GM12878 (cell line): ENCODE measurements around the gene MYF6. TPM values are rescaled to one million over a fixed set of nuclear protein-coding genes. Genes with fewer than 3 reads are reported as not detected.

ENCODE experiments used
- ATAC-seq: fragments of 200-7000 bp; cut with Tn5 transposase; 3 replicates; pipeline ENCODE4 v1.9.1; 2020; ENCODE audit warnings: mild to moderate bottlenecking, moderate library complexity
- BruUV-seq: library from RNA; stranded (reverse); fragments of 400-500 nt; replicated peaks from 2 replicates; lab custom pipeline; 2021; lab: Mats Ljungman, UMichigan
- CTCF ChIA-PET: fragments of 300-600 bp; sonication (Branson Sonifier 250); formaldehyde crosslinking; extraction: SDS; loops from one replicate; lab custom pipeline; 2021; ENCODE audit warnings: inconsistent platforms; lab: Yijun Ruan, JAX
- POLR2A ChIA-PET: fragments of 350-600 bp; formaldehyde crosslinking; extraction: SDS; loops from one replicate; lab custom pipeline; 2021; ENCODE audit warnings: inconsistent platforms; lab: Charles Lee
- RAD21 ChIA-PET: fragments of 300-600 bp; sonication (Branson Sonifier 250); formaldehyde crosslinking; loops from one replicate; lab custom pipeline; 2023; ENCODE audit warnings: antibody characterized with exemption; ENCODE audit not compliant: unreplicated experiment; lab: Charles Lee
- SMC1A ChIA-PET: fragments of 300-600 bp; sonication (Branson Sonifier 250); formaldehyde crosslinking; loops from one replicate; lab custom pipeline; 2023; ENCODE audit not compliant: unreplicated experiment, uncharacterized antibody; lab: Charles Lee
- DNase-seq: peaks from one replicate; pipeline ENCODE4 v3.0.0-alpha.2; 2011; ENCODE audit warnings: low read depth, low spot score
- FAIRE-seq: peaks from 3 replicates; lab custom pipeline; 2011; peaks lifted over from hg19 to GRCh38; lab: Jason Lieb, UNC
- H2AFZ ChIP-seq: 2 replicates; pipeline ENCODE4 v1.6.0; 2011; ENCODE audit warnings: low read depth, low read length, control low read depth; ENCODE audit not compliant: control insufficient read depth
- H3K27ac ChIP-seq: 2 replicates; pipeline ENCODE4 v1.5.1; 2011; ENCODE audit warnings: control low read depth; ENCODE audit not compliant: control insufficient read depth, insufficient read depth
- H3K27me3 ChIP-seq, 2 experiments: replicated peaks in 1 of 2; 2 replicates each; pipeline versions ENCODE4 v1.6.0 to v1.6.1; 2011; ENCODE audit warnings: low read length in 1 of 2; ENCODE audit not compliant: control insufficient read depth in 2 of 2, insufficient read depth in 2 of 2
- H3K36me3 ChIP-seq, 2 experiments: 2 replicates each; pipeline ENCODE4 v1.5.1; 2011; ENCODE audit warnings: low read length in 1 of 2; ENCODE audit not compliant: control insufficient read depth in 2 of 2, insufficient read depth in 2 of 2
- H3K4me1 ChIP-seq: 2 replicates; pipeline ENCODE4 v1.6.1; 2011; ENCODE audit warnings: mild to moderate bottlenecking, low read length, moderate library complexity, mixed read lengths; ENCODE audit not compliant: control insufficient read depth, insufficient read depth
- H3K4me2 ChIP-seq: 2 replicates; pipeline ENCODE4 v1.6.0; 2011; ENCODE audit warnings: control low read depth; ENCODE audit not compliant: control insufficient read depth, insufficient read depth
- H3K4me3 ChIP-seq: fragments of 200-600 bp; sonication (generic); 2 replicates; pipeline ENCODE4 v1.5.1; 2016
- H3K79me2 ChIP-seq: 2 replicates; pipeline ENCODE4 v1.6.0; 2011; ENCODE audit warnings: low read length; ENCODE audit not compliant: control insufficient read depth, insufficient read depth
- H3K9ac ChIP-seq: 2 replicates; pipeline ENCODE4 v1.8.0; 2011; ENCODE audit warnings: low read length, control low read depth, mixed read lengths; ENCODE audit not compliant: control insufficient read depth, insufficient read depth
- H3K9me3 ChIP-seq: replicated peaks from 3 replicates; pipeline ENCODE4 v1.5.1; 2011; ENCODE audit warnings: mild to moderate bottlenecking, low read length; ENCODE audit not compliant: control insufficient read depth, insufficient read depth
- H4K20me1 ChIP-seq: 2 replicates; pipeline ENCODE4 v1.6.0; 2011; ENCODE audit not compliant: control insufficient read depth, insufficient read depth
- ATF3 ChIP-seq: IDR thresholded peaks from 2 replicates; pipeline ENCODE4 v1.6.1; 2011; ENCODE audit warnings: low read depth, mild to moderate bottlenecking, low read length, moderate library complexity, borderline replicate concordance; ENCODE audit errors: extremely low read depth
- BCL11A ChIP-seq: IDR thresholded peaks from 2 replicates; pipeline ENCODE4 v1.6.1; 2011; ENCODE audit warnings: low read depth, low read length
- CREM ChIP-seq: IDR thresholded peaks from 2 replicates; pipeline ENCODE4 v1.6.1; 2014; ENCODE audit warnings: antibody characterized with exemption, low read depth
- E2F8 ChIP-seq: fragments of 450-650 bp; IDR thresholded peaks from 2 replicates; pipeline ENCODE4 v1.6.1; 2018; ENCODE audit warnings: mild to moderate bottlenecking, low read depth, moderate library complexity; ENCODE audit not compliant: partially characterized antibody
- EED ChIP-seq: sonication (generic); IDR thresholded peaks from 2 replicates; pipeline ENCODE4 v1.6.1; 2016; ENCODE audit warnings: antibody characterized with exemption, low read depth
- EZH2 ChIP-seq: IDR thresholded peaks from 2 replicates; pipeline ENCODE4 v1.6.1; 2012; ENCODE audit warnings: low read depth, mild to moderate bottlenecking, control low read depth, inconsistent platforms, low read length, borderline replicate concordance; ENCODE audit not compliant: control insufficient read depth
- FOXK2 ChIP-seq: fragments of 450-650 bp; IDR thresholded peaks from 2 replicates; pipeline ENCODE4 v1.6.1; 2017; ENCODE audit warnings: mild to moderate bottlenecking, moderate library complexity
- GABPA ChIP-seq: IDR thresholded peaks from 2 replicates; pipeline ENCODE4 v1.6.1; 2014; ENCODE audit warnings: antibody characterized with exemption, low read depth, mild to moderate bottlenecking, inconsistent platforms
- IRF3 ChIP-seq: fragments of 450-650 bp; IDR thresholded peaks from 2 replicates; pipeline ENCODE4 v1.6.1; 2014; ENCODE audit warnings: mild to moderate bottlenecking
- IRF4 ChIP-seq: IDR thresholded peaks from 2 replicates; pipeline ENCODE4 v1.6.1; 2011; ENCODE audit warnings: low read depth, low read length
- MXI1 ChIP-seq: fragments of 150-350 bp; IDR thresholded peaks from 2 replicates; pipeline ENCODE4 v1.6.1; 2011; ENCODE audit warnings: low read depth, mild to moderate bottlenecking, inconsistent platforms, low read length, improper control_type of control experiment
- RBBP5 ChIP-seq: fragments of 200-600 bp; sonication (generic); conservative IDR thresholded peaks from 2 replicates; pipeline ENCODE4 v1.6.1; 2016
- SMAD1 ChIP-seq: fragments of 450-650 bp; IDR thresholded peaks from 2 replicates; pipeline ENCODE4 v1.6.1; 2018; ENCODE audit warnings: mild to moderate bottlenecking, low read depth; ENCODE audit not compliant: partially characterized antibody
- SREBF1 ChIP-seq: IDR thresholded peaks from 2 replicates; pipeline ENCODE4 v1.6.1; 2012; ENCODE audit warnings: mild to moderate bottlenecking, low read length
- USF1 ChIP-seq: IDR thresholded peaks from 2 replicates; pipeline ENCODE4 v1.6.1; 2011; ENCODE audit warnings: borderline replicate concordance, low read depth, mild to moderate bottlenecking, moderate library complexity, mixed read lengths, low read length; ENCODE audit not compliant: insufficient read depth; ENCODE audit errors: extremely low read length
- WGBS: methylation state at CpG from one replicate; pipeline ENCODE4 v1.1.6; 2016; ENCODE audit warnings: low lambda C conversion rate; ENCODE audit not compliant: insufficient replicate concordance, insufficient coverage; ENCODE audit errors: missing lambda C conversion rate; 5-methylcytosine and 5-hydroxymethylcytosine counted together
- in situ Hi-C: fragments of 300-500 bp; cut with MboI; formaldehyde crosslinking; loops from 9 replicates; pipeline ENCODE4 v1.14.3; 2018; ENCODE audit warnings: mixed read lengths
- intact Hi-C: fragments of 100-400 bp; cut with micrococcal nuclease; formaldehyde crosslinking; loops from one replicate; pipeline ENCODE4 v1.14.2; 2022; ENCODE audit not compliant: unreplicated experiment
- polyA plus RNA-seq, 11 experiments: library from polyadenylated mRNA; depleted of rRNA in 4 of 11; unstranded in 6 of 11; stranded (reverse) in 5 of 11; fragments of >200 nt; fragmentation: Nextera tagmentation in 4 of 11; fragmentation: Illumina TruSeq in 1 of 11; extraction: Ambion mirVana in 4 of 11; extraction: Trizol in 1 of 11; gene quantifications; 1 replicate in 1 of 11; 2 replicates in 10 of 11; pipeline versions ENCODE4 v1.2.1 to v1.2.3, GENCODE V29; 2011 to 2016; ENCODE audit warnings: inconsistent platforms in 2 of 11, missing spikeins in 2 of 11, low read depth in 1 of 11
- total RNA-seq, 4 experiments: library from RNA; depleted of rRNA in 3 of 4; stranded (reverse); fragments of >200 nt in 3 of 4; fragmentation: Illumina TruSeq in 1 of 4; extraction: Trizol in 1 of 4; gene quantifications; 2 replicates each; pipeline versions ENCODE4 v1.2.1 to v1.2.3, GENCODE V29; 2013 to 2021

Gene MYF6
- total and polyA plus RNA-seq, 10 of the 15 experiments (the other 5 are each of a cell fraction or from before 2014, with no cell fraction given): not detected

- TF ChIP-seq ATF3: no peak
Observed at GRCh38 chr12:80704420-80704819, 3.0 kb upstream of the MYF6 start (continued).

- H3K9ac ChIP-seq: no peak overlapping the region
- ChIA-PET SMC1A (no interaction called here), CTCF (no interaction called here), POLR2A (no interaction called here), RAD21 (no interaction called here)
- H3K9me3 ChIP-seq: no peaks in the 10 kb centered on the region
- no TSS peak for BruUV-seq
- no peak overlapping the region for H2AFZ ChIP-seq
- in situ Hi-C loops (no loop called here), intact Hi-C loops (no loop called here)
- no peak overlapping the region for H3K27ac ChIP-seq
- H3K4me2 ChIP-seq: no peak overlapping the region
- WGBS: 81% methylated on average over 18 of the region's 21 CpGs
- no peaks in the 10 kb centered on the region for H4K20me1 ChIP-seq
- H3K36me3 ChIP-seq: no peaks in the 10 kb centered on the region
- H3K4me1 ChIP-seq: peaks cover 9% of the 10 kb centered on the region; the same call in 1 of the 2 replicates
- FAIRE-seq: no peak
- no peak for TF ChIP-seq EZH2
- TF ChIP-seq CREM: no peak
- no peak for TF ChIP-seq SREBF1
- no peak for TF ChIP-seq MXI1
- TF ChIP-seq IRF4: no peak
- TF ChIP-seq GABPA: no peak
- no peak for TF ChIP-seq FOXK2
- TF ChIP-seq RBBP5: no peak
- TF ChIP-seq SMAD1: no peak
- TF ChIP-seq EED: no peak
- TF ChIP-seq E2F8: no peak
- no peak for TF ChIP-seq BCL11A
- TF ChIP-seq IRF3: no peak
- TF ChIP-seq USF1: no peak
- DNase-seq: no peak
- no peaks in the 10 kb centered on the region for H3K79me2 ChIP-seq
- no peak for ATAC-seq
- peaks cover 2 to 14% of the 10 kb centered on the region in 2 experiments; a peak in 3 of 4 replicates for H3K27me3 ChIP-seq
- no peak overlapping the region for H3K4me3 ChIP-seq
Observed at GRCh38 chr12:80707830-80708258, 410 bp downstream of the MYF6 start.
